SK-N-SH (cell line): ENCODE results near the gene ZFYVE16.

Experiments used
- CHD2 ChIP-seq: fragments of 150-350 bp; IDR thresholded peaks from 2 replicates; pipeline ENCODE4 v1.6.1; 2018; ENCODE audit warnings: low read length; ENCODE audit not compliant: partially characterized antibody
- CTCF ChIP-seq: fragments of 200-600 bp; sonication (generic); IDR thresholded peaks from 2 replicates; pipeline ENCODE4 v1.6.1; 2017; ENCODE audit warnings: antibody characterized with exemption, mild to moderate bottlenecking, moderate library complexity
- EZH2phosphoT487 ChIP-seq: fragments of 200-600 bp; sonication (generic); IDR thresholded peaks from 2 replicates; pipeline ENCODE4 v1.6.1; 2017; ENCODE audit warnings: low read depth, mixed run types, mild to moderate bottlenecking, antibody characterized with exemption, moderate library complexity, borderline replicate concordance
- GATA2 ChIP-seq: sonication (generic); formaldehyde crosslinking; IDR thresholded peaks from 2 replicates; pipeline ENCODE4 v1.5.0; 2020; ENCODE audit warnings: mild to moderate bottlenecking, missing genetic modification reagents
- MAX ChIP-seq: IDR thresholded peaks from 2 replicates; pipeline ENCODE4 v1.4.0; 2012; ENCODE audit warnings: low read depth
- MXI1 ChIP-seq: IDR thresholded peaks from 2 replicates; pipeline ENCODE4 v1.6.1; 2012; ENCODE audit warnings: mild to moderate bottlenecking, low read depth, low read length, improper control_type of control experiment
- PBX3 ChIP-seq: IDR thresholded peaks from 2 replicates; pipeline ENCODE4; 2012
- RAD21 ChIP-seq: IDR thresholded peaks from 2 replicates; pipeline ENCODE4 v1.6.1; 2012; ENCODE audit warnings: mild to moderate bottlenecking, low read length
- RCOR1 ChIP-seq: fragments of 150-350 bp; IDR thresholded peaks from 2 replicates; pipeline ENCODE4 v1.6.1; 2017; ENCODE audit warnings: antibody characterized with exemption, low read length
- REST ChIP-seq: IDR thresholded peaks from 2 replicates; pipeline ENCODE4 v1.6.1; 2012; ENCODE audit warnings: mild to moderate bottlenecking, low read depth, low read length, moderate library complexity
- RFX5 ChIP-seq: IDR thresholded peaks from 2 replicates; pipeline ENCODE4 v1.6.1; 2012; ENCODE audit warnings: mild to moderate bottlenecking, improper control_type of control experiment, low read length
- SMC3 ChIP-seq: IDR thresholded peaks from 2 replicates; pipeline ENCODE4 v1.6.1; 2012; ENCODE audit warnings: low read depth, low read length, improper control_type of control experiment
- TEAD4 ChIP-seq: IDR thresholded peaks from 2 replicates; pipeline ENCODE4 v1.4.0; 2012; ENCODE audit warnings: mild to moderate bottlenecking, borderline replicate concordance; ENCODE audit not compliant: insufficient read depth
- TF ChIP-seq, protein P1 (sequence below): fragments of 150-350 bp; IDR thresholded peaks from 2 replicates; pipeline ENCODE4 v1.6.1; 2017; ENCODE audit warnings: antibody characterized with exemption, low read length, low read depth, borderline replicate concordance

GRCh38 chr5:80480354-80480753 is 72.5 kb downstream of the ZFYVE16 start:
- TF ChIP-seq PBX3 (no peak), RFX5 (no peak), TEAD4 (no peak), MAX (no peak), CTCF (no peak), RCOR1 (no peak), MXI1 (no peak), CHD2 (no peak), EZH2phosphoT487 (no peak), SMC3 (no peak), GATA2 (CRISPR knock-in tag) (no peak), REST (no peak), RAD21 (no peak)
- TF ChIP-seq, protein P1, sequence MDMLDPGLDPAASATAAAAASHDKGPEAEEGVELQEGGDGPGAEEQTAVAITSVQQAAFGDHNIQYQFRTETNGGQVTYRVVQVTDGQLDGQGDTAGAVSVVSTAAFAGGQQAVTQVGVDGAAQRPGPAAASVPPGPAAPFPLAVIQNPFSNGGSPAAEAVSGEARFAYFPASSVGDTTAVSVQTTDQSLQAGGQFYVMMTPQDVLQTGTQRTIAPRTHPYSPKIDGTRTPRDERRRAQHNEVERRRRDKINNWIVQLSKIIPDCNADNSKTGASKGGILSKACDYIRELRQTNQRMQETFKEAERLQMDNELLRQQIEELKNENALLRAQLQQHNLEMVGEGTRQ = no peak
